Measurements from ENCODE around the gene ALOX15B.

- TF ChIP-seq EGR1 (IDR thresholded peaks at IDR 0.05; ENCODE audit: low read depth) (no peak), CTCF (IDR thresholded peaks at IDR 0.05 in 2 of 3, conservative IDR thresholded peaks at IDR 0.05 in 1 of 3; ENCODE audit: borderline replicate concordance in 1 of 3, insufficient read depth in 1 of 3, low read depth in 2 of 3, low read length in 2 of 3) (peak; percentile 70 to 97 (median 92)), REST (IDR thresholded peaks at IDR 0.05; ENCODE audit: low read depth) (no peak), SP1 (IDR thresholded peaks at IDR 0.05; ENCODE audit: low read depth) (no peak)
These were observed 35.0 kb downstream of the ALOX15B start for GRCh38 chr17:8073627-8074484.

Data from HCT116 (cell line).